Left colon (tissue), 2 donors: Measurements from ENCODE around the gene DPPA4. TPM values are rescaled to one million over a fixed set of nuclear protein-coding genes. Genes with fewer than 3 reads are reported as not detected.

ENCODE experiments used
- total RNA-seq, 2 donors: library from RNA; stranded (reverse); fragmentation: NEBNext Ultra II Directional; extraction: Animal tissue kit (Norgen Biotek cat#: 25700); gene quantifications; one replicate each; pipeline ENCODE4 v1.2.1, GENCODE V29; 2021
- donor health status: DM: no; HTN: no; CAD: no.
- donor health status: DM: yes; HTN: yes; CAD: no.

Gene DPPA4
- total RNA-seq, 2 donors from 2014 or later, result not detected

Other genes with a start within 250 kb of the DPPA4 start
- not detected for gene MORC1, start 219.4 kb downstream of the DPPA4 start, total RNA-seq
- gene C3orf85, start 200.8 kb downstream of the DPPA4 start, total RNA-seq, result 10 to 100 TPM; 14.3 to 31.9 TPM
- gene DPPA2, start 21.0 kb downstream of the DPPA4 start, total RNA-seq, result not detected